Measurements from ENCODE around the gene SFI1. TPM values are rescaled to one million over a fixed set of nuclear protein-coding genes. Genes with fewer than 3 reads are reported as not detected.

Gene SFI1
- total RNA-seq, 4 donors from 2014 or later, result 11.0 to 20.0 (median 16.4) TPM

DNA sequence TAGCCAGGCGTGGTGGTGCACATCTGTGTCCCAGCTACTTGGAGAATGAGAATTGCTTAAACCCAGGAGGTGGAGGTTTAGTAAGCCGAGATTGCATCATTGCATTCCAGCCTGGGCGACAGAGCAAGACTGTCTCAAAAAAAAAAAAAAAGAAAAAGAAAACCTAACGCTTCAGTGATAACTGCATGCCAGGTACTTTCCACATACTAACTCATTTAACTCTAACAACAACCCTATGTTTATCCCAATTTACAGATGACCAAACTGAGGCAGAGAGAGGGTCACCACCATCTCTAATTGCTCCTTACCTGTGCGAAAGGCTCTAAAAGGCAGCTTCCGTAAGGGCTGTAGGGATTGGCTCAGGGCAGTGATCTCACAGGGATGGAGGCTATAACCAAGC is 154.1 kb downstream of the SFI1 start:
- DNase-seq, result no peak
- Histone ChIP-seq H3K36me3 (peaks cover 0 to 46% (median 0%) of the 10 kb centered on the region in 3 donors), H3K4me1 (peaks cover 11 to 79% (median 46%) of the 10 kb centered on the region in 3 donors), H3K27ac (peak overlapping the region; percentile 1 to 67 (median 56)), H3K9me3 (no peaks in the 10 kb centered on the region), H3K4me3 (no peak overlapping the region), H3K27me3 (no peaks in the 10 kb centered on the region)
- 48 to 60% methylated on average over 6 of the region's 6 CpGs for WGBS, 2 donors
- TF ChIP-seq POLR2A (IDR thresholded peaks at IDR 0.05), result no peak
- TF ChIP-seq, protein P1, sequence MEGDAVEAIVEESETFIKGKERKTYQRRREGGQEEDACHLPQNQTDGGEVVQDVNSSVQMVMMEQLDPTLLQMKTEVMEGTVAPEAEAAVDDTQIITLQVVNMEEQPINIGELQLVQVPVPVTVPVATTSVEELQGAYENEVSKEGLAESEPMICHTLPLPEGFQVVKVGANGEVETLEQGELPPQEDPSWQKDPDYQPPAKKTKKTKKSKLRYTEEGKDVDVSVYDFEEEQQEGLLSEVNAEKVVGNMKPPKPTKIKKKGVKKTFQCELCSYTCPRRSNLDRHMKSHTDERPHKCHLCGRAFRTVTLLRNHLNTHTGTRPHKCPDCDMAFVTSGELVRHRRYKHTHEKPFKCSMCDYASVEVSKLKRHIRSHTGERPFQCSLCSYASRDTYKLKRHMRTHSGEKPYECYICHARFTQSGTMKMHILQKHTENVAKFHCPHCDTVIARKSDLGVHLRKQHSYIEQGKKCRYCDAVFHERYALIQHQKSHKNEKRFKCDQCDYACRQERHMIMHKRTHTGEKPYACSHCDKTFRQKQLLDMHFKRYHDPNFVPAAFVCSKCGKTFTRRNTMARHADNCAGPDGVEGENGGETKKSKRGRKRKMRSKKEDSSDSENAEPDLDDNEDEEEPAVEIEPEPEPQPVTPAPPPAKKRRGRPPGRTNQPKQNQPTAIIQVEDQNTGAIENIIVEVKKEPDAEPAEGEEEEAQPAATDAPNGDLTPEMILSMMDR (IDR thresholded peaks at IDR 0.05), result no peak
- intact Hi-C loops (cut with DNase I), result no loop called here

DNA sequence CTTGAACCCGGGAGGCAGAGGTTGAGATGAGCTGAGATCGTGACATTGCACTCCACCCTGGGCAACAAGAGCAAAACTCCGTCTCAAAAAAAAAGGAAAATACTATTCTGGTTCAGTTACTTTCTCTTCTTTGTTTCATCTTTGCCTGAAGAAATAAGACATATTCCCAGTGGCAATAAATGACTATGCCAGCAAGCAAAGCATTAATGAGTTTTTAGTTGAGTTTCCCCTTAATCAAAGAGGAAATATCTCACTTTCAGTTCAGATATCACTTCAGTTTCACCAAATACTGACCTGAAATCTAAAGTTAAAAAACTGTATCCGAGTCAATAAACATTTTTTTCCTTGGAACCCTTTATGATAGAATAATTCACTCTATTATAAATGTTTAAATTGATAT is 155.3 kb downstream of the SFI1 start:
- Histone ChIP-seq H3K9me3 (no peaks in the 10 kb centered on the region), H3K27me3 (no peaks in the 10 kb centered on the region), H3K4me1 (peaks cover 11 to 66% (median 34%) of the 10 kb centered on the region in 3 donors), H3K27ac (peak overlapping the region in 3 of 4 donors; percentile 19 to 67 (median 56)), H3K4me3 (no peak overlapping the region), H3K36me3 (peaks cover 0 to 36% (median 0%) of the 10 kb centered on the region in 3 donors)
- intact Hi-C loops (cut with DNase I), result no loop called here
- TF ChIP-seq, protein P1 (IDR thresholded peaks at IDR 0.05), result no peak
- TF ChIP-seq POLR2A (IDR thresholded peaks at IDR 0.05), result no peak
- no peak for DNase-seq
- 61 to 65% methylated on average over 4 of the region's 4 CpGs for WGBS, 2 donors

DNA sequence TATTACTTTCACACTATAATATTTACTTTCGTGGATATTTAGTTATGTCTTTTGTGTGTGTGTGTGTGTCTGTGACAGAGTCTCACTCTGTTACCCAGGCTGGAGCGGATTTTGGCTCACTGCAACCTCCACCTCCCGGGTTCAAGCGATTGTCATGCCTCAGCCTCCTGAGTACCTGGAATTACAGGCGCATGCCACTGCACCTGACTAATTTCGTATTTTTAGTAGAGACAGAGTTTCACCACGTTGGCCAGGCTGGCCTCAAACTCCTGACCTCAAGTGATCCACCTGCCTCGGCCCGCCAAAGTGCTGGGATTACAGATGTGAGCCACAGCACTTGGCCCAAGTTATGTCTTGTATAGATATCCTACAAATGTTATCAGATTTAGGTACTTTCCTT is 155.8 kb downstream of the SFI1 start:
- peaks cover 11 to 63% (median 30%) of the 10 kb centered on the region in 3 donors for H3K4me1 ChIP-seq
- peak overlapping the region in 3 of 4 donors; percentile 19 to 67 (median 56) for H3K27ac ChIP-seq
- H3K4me3 ChIP-seq, result no peak overlapping the region
- H3K27me3 ChIP-seq, result no peaks in the 10 kb centered on the region
- no peak for DNase-seq
- 60 to 66% methylated on average over 9 of the region's 9 CpGs for WGBS, 2 donors
- no peak for TF ChIP-seq POLR2A (IDR thresholded peaks at IDR 0.05)
- no peaks in the 10 kb centered on the region for H3K9me3 ChIP-seq
- intact Hi-C loops (cut with DNase I), result no loop called here
- H3K36me3 ChIP-seq, result peaks cover 0 to 34% (median 0%) of the 10 kb centered on the region in 3 donors

DNA sequence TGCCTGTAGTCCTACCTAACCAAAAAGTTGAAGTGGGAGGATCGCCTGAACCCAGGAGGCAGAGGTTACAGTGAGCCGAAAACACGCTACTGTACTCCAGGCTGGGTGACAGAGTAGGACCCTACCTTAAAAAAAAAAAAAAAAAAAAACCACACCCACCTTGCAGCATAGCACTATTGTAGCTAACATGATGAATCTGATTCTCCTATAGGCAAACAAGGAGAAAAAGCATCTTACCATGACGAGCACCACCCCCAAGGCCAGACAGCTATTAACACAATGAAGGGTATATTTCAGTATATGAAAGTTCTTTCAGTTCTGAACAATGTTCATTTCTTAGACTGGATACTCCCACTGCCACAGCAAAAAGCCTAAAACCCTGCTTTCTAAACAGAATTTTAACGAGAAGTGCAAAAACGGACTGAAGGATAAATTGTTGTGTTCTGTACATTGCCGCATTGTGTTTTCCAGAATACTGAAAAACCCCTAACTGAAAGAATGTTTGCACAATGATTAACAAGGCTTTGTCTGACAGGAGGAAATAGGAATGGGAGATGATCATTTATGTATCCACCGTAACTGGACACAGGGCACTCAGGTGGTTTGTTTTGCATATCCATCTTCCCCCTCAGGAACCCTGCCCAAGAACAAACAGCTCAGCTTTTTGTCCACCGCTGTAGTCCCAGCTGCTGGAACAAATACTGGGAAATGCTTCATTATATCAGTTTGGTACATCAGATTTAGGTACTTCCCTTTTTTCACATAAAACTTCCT is 156.8 kb downstream of the SFI1 start:
- 51 to 55% methylated on average over 9 of the region's 9 CpGs for WGBS, 2 donors
- TF ChIP-seq POLR2A (IDR thresholded peaks at IDR 0.05), result no peak
- TF ChIP-seq, protein P1 (IDR thresholded peaks at IDR 0.05), result no peak
- Histone ChIP-seq H3K27me3 (no peaks in the 10 kb centered on the region), H3K27ac (peak overlapping the region in 3 of 4 donors; percentile 19 to 37 (median 35)), H3K4me1 (peaks cover 11 to 56% (median 21%) of the 10 kb centered on the region in 3 donors), H3K36me3 (peaks cover 0 to 23% (median 0%) of the 10 kb centered on the region in 3 donors), H3K4me3 (no peak overlapping the region), H3K9me3 (no peaks in the 10 kb centered on the region)
- intact Hi-C loops (cut with DNase I), result no loop called here
- DNase-seq, result no peak

DNA sequence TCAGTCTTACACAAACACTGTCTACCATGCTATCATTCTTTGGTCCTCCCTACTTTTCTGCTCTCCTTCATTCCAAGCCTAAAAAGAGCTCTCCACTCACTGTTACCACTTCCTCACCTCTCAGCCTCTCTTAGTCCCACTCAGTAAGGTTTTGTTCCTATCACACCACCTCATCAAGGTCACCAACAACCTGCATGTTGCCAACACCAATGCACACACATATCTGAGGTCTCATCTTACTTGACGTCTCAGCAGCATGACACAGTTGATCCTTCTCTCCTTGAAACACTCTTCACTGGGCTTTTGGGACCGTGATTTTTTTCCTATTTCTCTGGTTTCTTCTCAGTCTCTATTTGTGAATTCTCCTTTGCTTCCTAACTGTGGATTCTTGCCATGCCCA is 157.6 kb downstream of the SFI1 start:
- Histone ChIP-seq H3K9me3 (no peaks in the 10 kb centered on the region), H3K27me3 (no peaks in the 10 kb centered on the region), H3K4me3 (no peak overlapping the region), H3K27ac (peak overlapping the region; percentile 18 to 37 (median 30)), H3K36me3 (peaks cover 0 to 15% (median 0%) of the 10 kb centered on the region in 3 donors), H3K4me1 (peaks cover 11 to 50% (median 18%) of the 10 kb centered on the region in 3 donors)
- 87 to 93% methylated on average over 2 of the region's 2 CpGs for WGBS, 2 donors
- no peak for DNase-seq
- intact Hi-C loops (cut with DNase I), result no loop called here
- TF ChIP-seq, protein P1 (IDR thresholded peaks at IDR 0.05), result no peak
- no peak for TF ChIP-seq POLR2A (IDR thresholded peaks at IDR 0.05)

Measured in esophagus squamous epithelium (tissue), 5 donors.